GM19455 (cell line): ENCODE results near the gene RALGAPA1.
A peak's percentile ranks its signal among the peaks of the same experiment; 100 is the strongest.

Experiments
- ATAC-seq: cut with Tn5 transposase; IDR thresholded peaks from one replicate; pipeline ENCODE4 v1.9.1; 2021; ENCODE audit not compliant: unreplicated experiment

The RALGAPA1 gene

DNA sequence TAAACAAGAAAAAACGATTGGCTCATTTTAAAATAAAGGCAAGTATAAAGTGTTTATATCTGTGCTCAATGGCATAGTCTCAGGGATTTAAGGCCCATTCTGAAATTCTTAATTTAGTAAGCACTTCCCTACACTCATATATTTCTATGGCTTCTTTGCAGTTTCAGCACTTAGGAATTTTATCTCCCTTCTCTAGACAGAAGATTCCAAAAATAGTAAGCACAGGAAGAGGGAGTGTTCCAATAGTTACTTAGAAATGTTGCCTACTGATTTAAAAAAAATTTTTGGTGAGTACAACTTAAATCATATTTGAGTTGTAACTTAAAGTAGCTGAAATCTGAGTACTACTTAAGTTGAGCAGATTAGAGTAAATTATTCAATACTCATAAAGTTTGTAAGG, 255.3 kb downstream of the RALGAPA1 start:
- no peak for ATAC-seq

DNA sequence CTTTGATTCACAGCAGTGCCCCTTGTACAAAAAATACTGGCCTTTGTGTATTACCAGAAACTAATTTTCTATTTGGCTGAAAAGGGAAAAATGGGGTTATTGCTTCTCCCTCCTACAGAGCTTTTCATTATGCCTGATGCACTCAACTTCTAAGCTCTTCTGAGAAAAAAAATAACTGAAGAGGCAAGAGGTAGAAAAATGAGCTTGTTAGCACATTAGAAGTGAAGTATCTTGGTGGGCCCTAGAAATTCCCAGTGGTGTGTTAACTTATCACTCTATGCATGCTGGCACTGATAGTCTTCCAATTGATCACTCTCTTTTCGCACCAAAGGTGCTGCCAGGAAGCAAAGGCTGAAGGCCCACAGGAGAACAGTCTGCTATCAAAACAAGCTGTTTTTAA, 258.0 kb downstream of the RALGAPA1 start:
- no peak for ATAC-seq

DNA sequence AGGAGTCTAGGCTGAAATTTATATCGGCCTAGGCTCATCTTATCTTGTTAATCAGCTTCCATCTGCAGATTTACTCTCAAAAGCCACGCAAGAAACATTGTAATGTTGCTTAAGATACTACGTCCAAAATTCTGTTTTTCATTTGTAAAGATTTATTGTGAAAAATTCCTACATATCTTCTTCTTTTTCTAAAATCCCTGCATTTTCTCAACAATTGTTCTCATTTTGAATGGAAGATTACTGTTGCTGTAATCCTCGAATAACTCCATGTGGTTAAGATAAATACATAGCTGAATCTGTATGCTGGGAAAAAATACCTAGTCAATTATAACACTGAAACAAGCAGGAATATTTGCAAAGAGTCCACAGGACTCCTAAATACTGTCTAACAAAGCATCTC, 259.5 kb downstream of the RALGAPA1 start:
- no peak for ATAC-seq

DNA sequence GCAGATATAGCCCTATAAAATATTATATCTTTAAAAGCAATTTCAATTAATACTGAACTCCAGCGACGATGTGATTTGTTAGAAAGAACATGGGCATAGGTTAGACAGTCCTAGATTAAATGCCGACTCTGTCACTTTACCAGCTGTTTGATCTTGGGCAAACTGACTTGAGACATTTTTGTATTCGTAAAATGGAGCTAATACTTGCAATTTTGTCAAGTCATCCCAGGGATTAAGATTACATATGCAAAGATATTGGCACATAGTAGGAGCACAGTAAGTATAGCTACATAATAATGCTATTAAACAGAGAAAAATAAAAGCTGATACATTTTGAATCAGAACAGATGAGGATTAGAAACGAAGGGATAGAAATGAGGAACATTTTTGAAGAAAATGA, 266.1 kb downstream of the RALGAPA1 start:
- no peak for ATAC-seq

DNA sequence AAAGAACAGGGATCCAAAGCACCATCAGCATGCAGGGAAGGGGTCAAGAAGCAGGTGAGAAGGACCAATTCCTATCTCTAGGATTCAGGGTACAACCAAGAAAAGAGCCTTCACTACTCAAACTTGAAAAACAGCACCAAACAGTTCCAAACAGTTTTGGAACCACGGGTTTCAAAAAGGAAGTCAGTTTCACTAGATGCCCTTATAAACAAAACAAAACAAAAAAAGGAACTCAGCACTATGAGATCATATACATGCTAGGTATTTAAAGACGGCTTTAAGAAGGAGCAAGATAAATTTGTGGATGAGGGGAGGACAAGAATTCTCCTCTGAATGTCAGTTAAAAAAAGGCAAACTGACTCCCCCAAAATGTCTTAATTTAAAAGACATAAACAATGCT, 269.1 kb downstream of the RALGAPA1 start:
- no peak for ATAC-seq

DNA sequence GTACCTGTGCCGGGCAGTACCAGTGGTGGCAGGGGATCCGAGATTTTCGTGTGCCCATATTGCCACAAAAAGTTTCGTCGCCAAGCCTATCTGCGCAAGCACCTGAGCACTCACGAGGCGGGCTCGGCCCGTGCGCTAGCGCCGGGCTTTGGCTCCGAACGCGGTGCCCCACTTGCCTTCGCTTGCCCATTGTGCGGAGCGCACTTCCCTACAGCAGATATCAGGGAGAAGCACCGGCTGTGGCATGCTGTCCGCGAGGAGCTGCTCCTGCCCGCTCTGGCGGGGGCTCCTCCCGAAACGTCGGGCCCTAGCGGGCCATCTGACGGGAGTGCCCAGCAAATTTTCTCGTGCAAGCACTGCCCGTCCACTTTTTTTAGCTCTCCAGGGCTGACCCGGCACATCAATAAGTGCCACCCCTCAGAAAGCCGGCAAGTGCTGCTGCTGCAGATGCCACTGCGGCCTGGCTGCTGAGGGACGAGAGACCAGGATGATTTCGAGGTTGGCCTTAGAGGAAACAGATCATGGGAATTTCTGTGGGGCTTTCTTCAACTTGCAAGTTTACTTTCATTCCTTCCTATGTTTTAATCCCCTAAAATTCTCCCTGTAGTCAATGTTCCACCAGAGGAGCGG, 273.5 kb downstream of the RALGAPA1 start:
- peak; percentile 5 for ATAC-seq

DNA sequence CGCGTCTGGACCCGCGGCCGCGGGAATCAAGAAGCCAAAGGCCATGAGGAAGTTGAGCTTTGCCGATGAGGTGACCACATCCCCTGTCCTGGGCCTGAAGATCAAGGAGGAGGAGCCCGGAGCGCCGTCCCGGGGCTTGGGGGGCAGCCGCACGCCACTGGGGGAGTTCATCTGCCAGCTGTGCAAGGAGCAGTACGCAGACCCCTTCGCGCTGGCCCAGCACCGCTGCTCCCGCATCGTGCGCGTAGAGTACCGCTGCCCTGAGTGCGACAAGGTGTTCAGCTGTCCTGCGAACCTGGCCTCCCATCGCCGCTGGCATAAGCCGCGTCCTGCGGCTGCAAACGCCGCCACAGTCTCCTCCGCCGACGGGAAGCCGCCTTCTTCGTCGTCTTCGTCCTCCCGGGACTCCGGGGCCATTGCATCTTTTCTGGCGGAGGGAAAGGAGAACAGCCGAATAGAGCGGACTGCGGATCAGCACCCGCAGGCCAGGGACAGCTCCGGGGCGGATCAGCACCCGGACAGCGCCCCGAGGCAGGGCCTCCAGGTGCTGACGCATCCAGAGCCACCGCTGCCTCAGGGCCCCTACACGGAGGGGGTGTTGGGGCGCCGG, 274.1 kb downstream of the RALGAPA1 start:
- peak; percentile 51 for ATAC-seq

DNA sequence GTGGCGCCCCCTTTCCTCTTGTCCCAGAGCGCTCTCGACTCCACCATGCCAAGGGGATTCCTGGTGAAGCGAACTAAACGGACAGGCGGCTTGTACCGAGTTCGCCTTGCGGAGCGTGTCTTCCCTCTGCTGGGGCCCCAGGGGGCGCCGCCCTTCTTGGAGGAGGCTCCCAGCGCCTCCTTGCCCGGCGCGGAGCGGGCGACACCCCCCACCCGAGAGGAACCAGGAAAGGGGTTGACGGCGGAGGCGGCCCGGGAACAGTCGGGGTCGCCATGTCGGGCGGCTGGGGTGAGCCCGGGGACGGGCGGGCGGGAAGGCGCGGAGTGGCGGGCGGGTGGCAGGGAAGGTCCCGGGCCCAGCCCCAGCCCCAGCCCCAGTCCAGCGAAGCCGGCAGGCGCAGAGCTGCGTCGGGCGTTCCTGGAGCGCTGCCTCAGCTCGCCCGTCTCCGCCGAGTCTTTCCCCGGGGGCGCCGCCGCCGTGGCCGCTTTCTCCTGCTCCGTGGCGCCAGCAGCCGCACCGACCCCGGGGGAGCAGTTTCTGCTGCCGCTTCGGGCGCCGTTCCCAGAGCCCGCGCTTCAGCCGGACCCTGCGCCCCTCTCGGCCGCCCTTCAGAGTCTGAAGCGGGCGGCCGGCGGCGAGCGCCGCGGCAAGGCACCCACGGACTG, 274.8 kb downstream of the RALGAPA1 start:
- no peak for ATAC-seq

DNA sequence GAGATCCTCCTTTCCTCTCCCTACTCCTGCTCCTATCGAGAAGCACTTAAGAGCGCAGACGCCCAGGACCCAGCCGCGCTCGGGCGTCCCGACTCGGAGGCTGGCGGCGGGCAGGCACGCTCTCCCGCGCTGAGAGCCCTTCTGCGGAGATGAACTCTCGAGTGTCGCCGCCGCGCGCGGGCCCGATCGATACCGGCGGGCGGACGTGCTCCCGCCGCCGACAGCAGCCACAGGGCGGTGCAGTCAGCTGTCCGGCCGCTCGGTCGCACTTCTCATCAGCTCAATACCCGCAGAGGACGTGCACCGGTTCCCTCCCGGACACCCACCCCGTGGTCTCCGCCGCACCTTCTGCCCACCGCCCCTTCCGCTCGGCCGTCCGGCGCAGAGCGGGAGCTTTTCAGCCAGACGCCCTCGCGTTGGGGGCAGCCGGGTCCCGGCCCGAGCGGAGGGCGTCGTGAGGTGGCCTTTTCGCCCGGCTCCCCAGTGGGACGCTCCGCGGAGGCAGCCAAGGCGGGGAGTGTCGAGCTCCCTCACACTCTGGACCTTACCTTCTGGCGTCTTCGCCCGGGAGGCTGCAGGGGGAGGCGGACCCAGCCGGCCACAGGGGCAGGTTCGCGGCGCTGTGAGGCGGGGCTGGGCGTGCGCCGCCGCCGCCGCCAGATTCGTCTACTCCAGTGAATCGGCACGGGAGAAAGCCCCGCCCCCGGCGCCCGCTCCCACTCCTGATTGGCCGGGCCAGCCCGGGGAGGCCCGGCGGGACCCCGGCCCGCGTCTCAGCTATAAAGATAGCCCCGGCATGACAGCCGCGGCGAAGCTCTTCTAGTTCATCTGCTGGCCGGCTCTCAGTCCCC, 275.5 kb downstream of the RALGAPA1 start, which contains the start of gene INSM2:
Gene INSM2 (plus strand): TSS at position 808 of the 851 bp plus-strand sequence. CDS start 89 bp downstream, outside the sequence.
- peak; percentile 71 for ATAC-seq

DNA sequence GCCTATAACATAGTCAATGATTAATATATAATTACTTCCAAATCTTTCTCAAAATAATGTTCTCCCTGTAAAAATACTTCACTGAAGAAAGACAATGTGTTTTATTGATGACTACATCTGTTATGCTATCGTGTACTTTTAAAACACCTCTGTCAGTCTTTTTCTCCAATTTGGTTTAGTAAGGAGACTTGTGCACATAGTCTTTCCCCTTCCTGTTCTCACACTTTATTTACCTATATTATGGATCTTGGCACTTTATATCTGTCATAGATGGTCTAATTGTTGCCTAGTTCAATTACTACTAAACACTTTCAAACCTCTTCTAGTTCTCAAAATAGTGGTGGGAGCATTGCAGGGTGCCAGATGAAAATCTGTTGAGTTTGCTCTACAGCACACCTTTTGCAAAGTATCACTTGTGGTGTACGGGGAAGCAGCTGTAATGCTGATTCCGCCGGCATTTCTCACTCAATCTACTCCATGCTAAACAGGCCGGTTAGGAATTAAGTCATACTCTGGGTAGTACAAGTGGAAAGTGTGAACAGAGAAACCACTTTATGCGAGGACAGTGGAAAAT, 276.2 kb downstream of the RALGAPA1 start:
- no peak for ATAC-seq

DNA sequence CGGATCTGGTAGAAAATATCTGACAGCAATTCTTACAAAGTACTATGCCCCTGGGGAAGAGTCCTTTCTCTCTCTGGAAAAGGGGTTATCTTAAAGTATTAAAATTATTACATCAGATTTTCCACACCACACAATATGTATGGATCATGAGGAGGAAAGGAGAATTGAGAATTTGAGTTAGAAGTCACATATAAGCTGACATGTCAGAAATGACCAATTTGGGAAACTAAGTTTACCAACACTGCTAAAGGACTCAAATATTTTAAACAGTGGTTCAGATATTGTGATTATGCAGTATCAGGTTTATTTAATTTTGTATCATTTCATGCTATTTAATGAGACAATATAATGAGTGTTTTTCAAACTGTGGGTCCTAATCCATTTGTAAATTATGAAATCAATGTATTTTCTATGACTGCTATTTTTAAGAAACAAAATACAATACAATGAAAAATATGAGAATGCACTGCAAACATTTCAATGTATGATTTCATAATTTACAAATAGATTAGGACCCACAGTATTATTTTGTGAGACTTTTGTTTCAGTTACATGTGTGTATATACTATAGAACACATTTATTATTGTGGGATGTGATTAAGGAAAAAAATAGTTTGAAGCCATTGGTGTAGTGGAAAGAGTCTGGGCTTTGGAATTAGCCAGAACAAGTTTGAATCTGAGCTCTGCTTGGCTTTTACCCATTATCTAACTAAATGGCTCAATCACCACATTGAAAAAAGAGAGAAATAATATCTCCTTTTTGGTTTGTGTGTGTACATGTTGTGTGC, 276.9 kb downstream of the RALGAPA1 start:
- no peak for ATAC-seq

DNA sequence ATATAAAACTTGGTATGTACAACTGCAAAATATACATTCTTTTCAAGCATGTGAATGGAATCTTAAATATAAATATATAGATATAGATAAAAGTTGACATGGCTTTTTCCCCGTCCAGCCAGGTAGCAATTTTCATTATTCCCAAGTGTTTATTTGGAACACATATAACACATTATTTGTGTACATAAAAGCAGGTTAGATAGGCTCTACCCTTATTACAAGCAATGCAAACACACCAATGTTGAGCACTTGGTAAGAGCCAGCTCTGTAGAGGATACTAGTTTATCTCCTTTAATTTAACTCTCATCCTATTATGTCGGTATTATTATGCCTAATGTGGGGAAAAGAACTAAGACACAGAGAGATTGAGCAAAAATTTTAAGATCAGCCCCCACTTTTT, 282.1 kb downstream of the RALGAPA1 start:
- ATAC-seq: no peak

DNA sequence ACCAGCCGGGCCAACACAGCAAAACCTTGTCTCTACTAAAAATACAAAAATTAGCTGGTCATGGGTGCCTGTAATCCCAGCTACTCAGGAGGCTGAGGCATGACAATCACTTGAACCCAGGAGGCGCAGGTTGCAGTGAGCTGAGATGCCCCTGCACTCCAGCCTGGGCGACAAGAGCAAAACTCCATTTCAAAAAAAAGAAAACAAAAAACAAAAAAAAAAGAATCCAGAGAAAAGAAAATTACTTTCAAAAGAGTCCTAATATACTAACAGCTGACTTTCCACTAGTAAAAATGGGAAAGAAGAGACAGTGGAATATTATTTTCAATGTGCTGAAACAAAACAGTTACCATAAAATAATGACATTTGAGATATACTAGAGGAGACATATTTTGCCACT, 283.4 kb downstream of the RALGAPA1 start:
- no peak for ATAC-seq

DNA sequence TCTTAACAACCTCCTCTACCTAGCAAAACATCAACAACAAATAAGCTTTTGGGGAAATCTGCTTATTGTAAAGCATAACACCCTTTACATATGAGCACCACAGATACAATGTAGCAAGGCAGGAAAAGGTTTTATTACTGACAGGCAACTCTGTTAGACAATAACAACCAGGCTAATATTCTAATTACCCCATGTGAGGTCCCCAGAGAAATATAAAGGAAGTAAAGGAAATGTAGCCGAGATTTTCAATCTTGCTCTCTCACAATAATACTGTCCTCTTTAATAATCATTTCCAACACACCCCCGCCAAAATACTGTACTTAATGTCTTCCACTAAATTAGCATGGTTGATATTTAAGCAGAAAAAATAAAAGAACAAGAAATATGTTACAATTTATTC, 289.1 kb downstream of the RALGAPA1 start:
- ATAC-seq: no peak

DNA sequence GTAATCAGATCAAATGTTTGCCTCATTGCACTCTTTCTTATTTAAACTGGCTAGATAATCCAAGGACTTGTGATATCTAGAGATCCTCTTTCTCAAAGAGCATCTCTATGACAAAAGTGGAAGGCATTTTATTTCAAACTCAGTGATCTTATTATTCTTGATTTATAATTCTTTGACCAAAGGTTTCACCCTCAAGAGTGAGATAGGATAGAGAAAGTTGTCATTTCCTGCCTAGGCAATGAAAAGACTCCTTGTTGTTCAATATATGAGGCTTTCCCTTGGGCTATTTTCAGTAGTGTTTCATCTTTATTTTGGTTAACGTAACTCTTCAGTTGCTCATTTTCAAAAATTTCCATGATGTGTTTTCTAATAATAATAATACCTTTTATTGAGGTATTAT, 293.2 kb downstream of the RALGAPA1 start:
- no peak for ATAC-seq

DNA sequence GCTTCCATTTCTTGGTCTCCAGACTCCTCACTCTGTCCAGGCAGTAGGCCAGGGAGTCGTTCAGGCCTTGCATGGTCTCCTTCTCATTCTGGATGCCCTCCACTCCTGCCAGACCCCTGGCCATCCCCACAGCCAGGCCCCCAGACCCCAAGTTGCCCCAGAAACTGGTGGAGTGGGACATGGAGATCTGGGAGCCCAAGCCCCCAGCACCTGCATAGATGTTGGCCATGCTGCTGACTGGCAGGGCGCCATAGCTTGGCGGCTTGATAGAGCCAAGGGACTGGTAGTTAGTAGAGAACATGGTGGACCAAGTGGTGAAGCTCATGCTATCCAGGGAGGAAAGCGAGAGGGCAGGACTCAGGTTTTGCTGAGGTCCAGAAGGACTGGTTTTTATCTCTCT, 296.3 kb downstream of the RALGAPA1 start:
- no peak for ATAC-seq

DNA sequence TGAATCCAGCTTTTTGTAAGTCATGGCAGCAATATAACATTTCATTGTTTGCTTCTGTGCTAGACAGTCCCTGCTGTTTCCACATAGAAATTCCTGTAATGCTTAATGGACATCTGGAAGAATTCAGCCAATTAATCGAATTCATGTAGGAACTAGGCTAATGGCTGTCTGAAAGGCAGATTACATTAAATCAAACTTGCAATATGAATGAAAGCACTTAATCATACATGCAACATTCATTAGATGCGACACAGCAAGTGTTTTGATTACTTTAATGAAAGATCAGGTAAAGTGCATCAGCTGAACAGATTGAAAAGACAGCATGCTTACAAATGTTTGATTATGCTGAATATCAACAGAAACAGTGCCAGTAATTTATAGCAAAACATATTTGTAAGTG, 299.2 kb downstream of the RALGAPA1 start:
- ATAC-seq: no peak

DNA sequence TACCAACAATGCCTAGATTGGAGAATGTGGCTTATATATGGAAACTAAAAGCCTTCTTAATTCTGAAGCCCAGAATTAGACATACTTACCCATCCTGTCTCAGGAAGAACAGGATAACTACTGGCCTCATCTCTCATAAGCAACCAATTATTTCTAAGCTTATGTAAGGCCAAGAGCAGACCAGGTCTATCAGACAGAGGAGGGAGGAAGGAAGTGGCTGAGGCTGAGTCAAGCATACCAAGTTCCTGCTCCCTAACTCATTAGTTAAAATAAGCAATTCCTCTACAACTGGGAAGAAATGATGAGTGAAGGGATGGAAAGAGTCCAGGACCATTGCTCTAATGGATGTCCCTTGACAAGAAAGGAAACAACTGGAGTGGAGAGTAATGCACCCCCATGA, 302.2 kb downstream of the RALGAPA1 start:
- no peak for ATAC-seq

DNA sequence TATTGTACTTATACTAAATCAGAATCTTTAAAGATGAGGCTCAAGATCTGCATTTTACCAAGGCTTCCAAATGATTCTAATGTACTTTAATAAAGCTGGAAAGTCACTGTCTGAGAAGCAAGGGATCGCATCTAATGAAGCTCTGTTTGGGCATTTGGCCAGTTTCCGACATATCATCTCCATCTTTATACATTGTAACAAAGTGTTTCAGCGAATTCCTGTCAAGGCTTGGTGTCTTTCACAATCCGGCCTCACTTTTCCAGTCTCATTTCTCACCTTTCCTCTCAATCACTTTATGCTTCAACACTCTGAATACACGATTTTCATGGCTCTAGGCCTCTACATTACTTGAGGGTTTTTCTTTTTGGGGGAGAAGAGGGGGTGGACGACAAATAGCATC, 302.6 kb downstream of the RALGAPA1 start:
- no peak for ATAC-seq

DNA sequence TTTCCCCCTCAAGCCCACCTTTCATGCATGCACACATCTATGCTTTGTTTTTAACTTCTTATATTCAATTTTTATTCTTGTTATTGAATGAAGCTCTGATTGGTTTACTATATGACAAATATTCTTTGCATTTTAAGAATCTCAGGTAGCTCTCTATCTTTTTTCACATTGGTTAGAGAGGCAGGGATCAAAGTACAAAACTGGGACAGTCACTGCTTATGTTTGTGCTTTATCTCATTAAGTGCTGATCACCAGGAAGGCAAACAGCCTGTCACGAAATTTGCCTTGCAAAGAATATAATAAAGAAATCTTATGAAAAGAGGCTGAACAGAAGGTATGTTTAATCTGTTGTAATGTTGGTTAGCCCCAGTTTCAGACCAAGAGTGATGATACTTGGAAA, 304.8 kb downstream of the RALGAPA1 start:
- no peak for ATAC-seq
